Caco-2 (cell line): ENCODE measurements around the gene CHST12. TPM values are rescaled to one million over a fixed set of nuclear protein-coding genes. Genes with fewer than 3 reads are reported as not detected.

Source experiments
- BruUV-seq: library from RNA; stranded (reverse); fragments of 400-500 nt; replicated peaks from 2 replicates; lab custom pipeline; 2021; lab: Mats Ljungman, UMichigan
- CTCF ChIA-PET: fragments of 300-600 bp; sonication (Branson Sonifier 250); formaldehyde crosslinking; loops from one replicate; lab custom pipeline; 2022; ENCODE audit warnings: antibody characterized with exemption; lab: Charles Lee
- POLR2A ChIA-PET: fragments of 300-600 bp; sonication (Branson Sonifier 250); formaldehyde crosslinking; loops from one replicate; lab custom pipeline; 2022; ENCODE audit warnings: antibody characterized with exemption; lab: Charles Lee
- DNase-seq, 2 experiments: peaks; one replicate each; pipeline versions ENCODE4 v3.0.0 to v3.0.0-alpha.2; 2020 to 2022
- H3K27me3 ChIP-seq: replicated peaks from 2 replicates; pipeline ENCODE4 v1.6.0; 2011; ENCODE audit warnings: low read length; ENCODE audit not compliant: control insufficient read depth, insufficient read depth
- H3K36me3 ChIP-seq: 2 replicates; pipeline ENCODE4 v1.5.1; 2011; ENCODE audit warnings: low read length; ENCODE audit not compliant: control insufficient read depth, insufficient read depth
- H3K4me1 ChIP-seq: fragments of 250-450 bp; sonication (Bioruptor Pico); 2 replicates; pipeline ENCODE4 v1.5.1; 2020; ENCODE audit warnings: mild to moderate bottlenecking
- H3K4me3 ChIP-seq: 2 replicates; pipeline ENCODE4 v1.5.1; 2011; ENCODE audit warnings: low read depth, mild to moderate bottlenecking, control low read depth, low read length
- H3K9me3 ChIP-seq: fragments of 250-450 bp; sonication (Bioruptor Pico); 2 replicates; pipeline ENCODE4 v1.5.1; 2020; ENCODE audit warnings: mild to moderate bottlenecking, moderate library complexity
- H3K27ac Mint-ChIP-seq: one replicate; pipeline ENCODE4 v1.8.0; 2022; ENCODE audit warnings: mixed read lengths; ENCODE audit not compliant: unreplicated experiment
- H3K27me3 Mint-ChIP-seq: one replicate; pipeline ENCODE4 v1.8.0; 2022; ENCODE audit warnings: mixed read lengths; ENCODE audit not compliant: insufficient read depth, unreplicated experiment
- H3K36me3 Mint-ChIP-seq: one replicate; pipeline ENCODE4 v1.8.0; 2022; ENCODE audit warnings: mild to moderate bottlenecking, mixed read lengths; ENCODE audit not compliant: insufficient read depth, unreplicated experiment
- H3K4me1 Mint-ChIP-seq: one replicate; pipeline ENCODE4 v1.8.0; 2022; ENCODE audit warnings: low read depth, mixed read lengths; ENCODE audit not compliant: unreplicated experiment
- H3K4me3 Mint-ChIP-seq: one replicate; pipeline ENCODE4 v1.8.0; 2022; ENCODE audit warnings: mild to moderate bottlenecking, moderate library complexity, mixed read lengths; ENCODE audit not compliant: unreplicated experiment
- H3K9me3 Mint-ChIP-seq: one replicate; pipeline ENCODE4 v1.8.0; 2022; ENCODE audit warnings: mixed read lengths; ENCODE audit not compliant: unreplicated experiment
- CTCF ChIP-seq, 2 experiments: fragments of 200-600 bp in 1 of 2; IDR thresholded peaks; 1 replicate in 1 of 2; 2 replicates in 1 of 2; pipeline versions ENCODE4 v1.5.1 to v1.8.0; 2011 to 2022; ENCODE audit warnings: antibody characterized with exemption in 1 of 2, control low read depth in 1 of 2, inconsistent platforms in 1 of 2, low read depth in 1 of 2, low read length in 1 of 2, mild to moderate bottlenecking in 1 of 2, moderate library complexity in 1 of 2; ENCODE audit not compliant: insufficient read depth in 1 of 2, severe bottlenecking in 1 of 2, unreplicated experiment in 1 of 2
- intact Hi-C: fragments of 100-400 bp; cut with micrococcal nuclease; formaldehyde crosslinking; loops from one replicate; pipeline ENCODE4 v1.10.0; 2022; ENCODE audit not compliant: unreplicated experiment
- total RNA-seq: library from RNA; stranded (reverse); gene quantifications from 2 replicates; pipeline ENCODE4 v1.2.3, GENCODE V29; 2022

CHST12 gene
- total RNA-seq, 1 experiment from 2014 or later, result 28.0 TPM

GRCh38 chr7:2438186-2438585, 34.8 kb downstream of the CHST12 start:
- Mint-ChIP-seq H3K27me3 (no peaks in the 10 kb centered on the region), H3K36me3 (peaks cover 40% of the 10 kb centered on the region), H3K4me3 (no peak overlapping the region), H3K4me1 (peaks cover 51% of the 10 kb centered on the region), H3K27ac (peak overlapping the region; percentile 72), H3K9me3 (no peaks in the 10 kb centered on the region)
- Histone ChIP-seq H3K27me3 (no peaks in the 10 kb centered on the region), H3K4me3 (no peak overlapping the region), H3K9me3 (no peaks in the 10 kb centered on the region; the same call in 1 of the 2 replicates), H3K4me1 (peaks cover 53% of the 10 kb centered on the region), H3K36me3 (peaks cover 7% of the 10 kb centered on the region)
- BruUV-seq, result no TSS peak
- intact Hi-C loops, result no loop called here
- ChIA-PET CTCF (no interaction called here), POLR2A (no interaction called here)
- no peak for TF ChIP-seq CTCF (IDR thresholded peaks at IDR 0.05; ENCODE audit: insufficient read depth in 1 of 2, low read depth in 1 of 2, low read length in 1 of 2, severe bottlenecking in 1 of 2, unreplicated experiment in 1 of 2)
- no peak for DNase-seq

- H3K27me3 Mint-ChIP-seq, result no peaks in the 10 kb centered on the region
- peaks cover 51% of the 10 kb centered on the region for H3K4me1 Mint-ChIP-seq
Measured at GRCh38 chr7:2438775-2439174, 35.4 kb downstream of the CHST12 start.

GRCh38 chr7:2440608-2441245, 37.3 kb downstream of the CHST12 start:
- peaks cover 7% of the 10 kb centered on the region for H3K36me3 ChIP-seq
- Mint-ChIP-seq H3K4me1 (peaks cover 50% of the 10 kb centered on the region), H3K36me3 (peaks cover 27% of the 10 kb centered on the region), H3K9me3 (no peaks in the 10 kb centered on the region), H3K4me3 (peak overlapping the region; percentile 65), H3K27ac (peak overlapping the region; percentile 95), H3K27me3 (no peaks in the 10 kb centered on the region)
- BruUV-seq, result TSS peak; percentile 45
- peaks cover 53% of the 10 kb centered on the region for H3K4me1 ChIP-seq
- ChIA-PET POLR2A (interaction anchor here (0.6 to 1.0 kb wide), 4 partner anchors 11 to 28 kb away, joined by 3 to 5 read pairs (median 4); no protein-coding TSS in a partner anchor), CTCF (interaction anchor here (0.6 to 2.0 kb wide), 7 partner anchors 9 to 236 kb away, joined by 3 to 11 read pairs (median 5); partner anchors contain the start of gene CHST12)
- TF ChIP-seq CTCF (IDR thresholded peaks at IDR 0.05; ENCODE audit: insufficient read depth in 1 of 2, low read depth in 1 of 2, low read length in 1 of 2, severe bottlenecking in 1 of 2, unreplicated experiment in 1 of 2), result no peak
- peak; percentile 92 to 93 for DNase-seq
- intact Hi-C loops, result loop anchor here (1.0 to 2.0 kb wide), 2 partner anchors 28 to 38 kb away; partner anchors contain the start of gene CHST12
- no peaks in the 10 kb centered on the region for H3K27me3 ChIP-seq
- H3K9me3 ChIP-seq, result no peaks in the 10 kb centered on the region; the same call in 1 of the 2 replicates
- no peak overlapping the region for H3K4me3 ChIP-seq

More at GRCh38 chr7:2438775-2439174, 35.4 kb downstream of the CHST12 start:
- Histone ChIP-seq H3K4me3 (no peak overlapping the region), H3K9me3 (no peaks in the 10 kb centered on the region; the same call in 1 of the 2 replicates), H3K36me3 (peaks cover 7% of the 10 kb centered on the region), H3K4me1 (peaks cover 53% of the 10 kb centered on the region), H3K27me3 (no peaks in the 10 kb centered on the region)
- no peaks in the 10 kb centered on the region for H3K9me3 Mint-ChIP-seq
- intact Hi-C loops, result no loop called here
- peaks cover 34% of the 10 kb centered on the region for H3K36me3 Mint-ChIP-seq
- H3K27ac Mint-ChIP-seq, result peak overlapping the region; percentile 72
- ChIA-PET POLR2A (no interaction called here), CTCF (no interaction called here)
- H3K4me3 Mint-ChIP-seq, result no peak overlapping the region
- DNase-seq, result no peak
- TF ChIP-seq CTCF (IDR thresholded peaks at IDR 0.05; ENCODE audit: insufficient read depth in 1 of 2, low read depth in 1 of 2, low read length in 1 of 2, severe bottlenecking in 1 of 2, unreplicated experiment in 1 of 2), result no peak
- BruUV-seq, result no TSS peak
